NT2/D1 (cell line): ENCODE measurements around the gene MST1.
"Not testable (repeated sequence)": the region's sequence is repeated elsewhere in the genome, so short reads cannot be mapped to it uniquely, and the experiment has no call there.

Experiments
- DNase-seq: peaks from one replicate; pipeline ENCODE4 v3.0.0-alpha.2; 2011; ENCODE audit warnings: low read depth, low spot score
- H3K27me3 ChIP-seq: 2 replicates; pipeline ENCODE4 v1.6.0; 2011; ENCODE audit warnings: mild to moderate bottlenecking; ENCODE audit not compliant: insufficient read length, insufficient read depth
- H3K36me3 ChIP-seq: 2 replicates; pipeline ENCODE4 v1.6.1; 2011; ENCODE audit warnings: mild to moderate bottlenecking, low read length, mixed read lengths; ENCODE audit not compliant: insufficient read depth, insufficient read length
- H3K4me1 ChIP-seq: 2 replicates; pipeline ENCODE4 v1.5.1; 2011; ENCODE audit not compliant: insufficient read depth, insufficient read length
- H3K4me3 ChIP-seq: 2 replicates; pipeline ENCODE4 v1.5.1; 2011; ENCODE audit warnings: low read depth; ENCODE audit not compliant: insufficient read length
- H3K9ac ChIP-seq: 2 replicates; pipeline ENCODE4 v1.6.0; 2011; ENCODE audit warnings: low read depth; ENCODE audit not compliant: insufficient read length
- H3K9me3 ChIP-seq: 2 replicates; pipeline ENCODE4 v1.5.1; 2011; ENCODE audit warnings: mild to moderate bottlenecking, low read length; ENCODE audit not compliant: insufficient read depth
- SUZ12 ChIP-seq: IDR thresholded peaks from 2 replicates; pipeline ENCODE4 v1.6.1; 2011; ENCODE audit not compliant: insufficient read length, insufficient read depth; ENCODE audit errors: extremely low read depth
- YY1 ChIP-seq: IDR thresholded peaks from 2 replicates; pipeline ENCODE4 v1.6.1; 2011; ENCODE audit not compliant: insufficient read length, insufficient read depth
- ZNF274 ChIP-seq: IDR thresholded peaks from 2 replicates; pipeline ENCODE4 v1.6.1; 2011; ENCODE audit warnings: mild to moderate bottlenecking, low read depth, low read length

Gene MST1

DNA sequence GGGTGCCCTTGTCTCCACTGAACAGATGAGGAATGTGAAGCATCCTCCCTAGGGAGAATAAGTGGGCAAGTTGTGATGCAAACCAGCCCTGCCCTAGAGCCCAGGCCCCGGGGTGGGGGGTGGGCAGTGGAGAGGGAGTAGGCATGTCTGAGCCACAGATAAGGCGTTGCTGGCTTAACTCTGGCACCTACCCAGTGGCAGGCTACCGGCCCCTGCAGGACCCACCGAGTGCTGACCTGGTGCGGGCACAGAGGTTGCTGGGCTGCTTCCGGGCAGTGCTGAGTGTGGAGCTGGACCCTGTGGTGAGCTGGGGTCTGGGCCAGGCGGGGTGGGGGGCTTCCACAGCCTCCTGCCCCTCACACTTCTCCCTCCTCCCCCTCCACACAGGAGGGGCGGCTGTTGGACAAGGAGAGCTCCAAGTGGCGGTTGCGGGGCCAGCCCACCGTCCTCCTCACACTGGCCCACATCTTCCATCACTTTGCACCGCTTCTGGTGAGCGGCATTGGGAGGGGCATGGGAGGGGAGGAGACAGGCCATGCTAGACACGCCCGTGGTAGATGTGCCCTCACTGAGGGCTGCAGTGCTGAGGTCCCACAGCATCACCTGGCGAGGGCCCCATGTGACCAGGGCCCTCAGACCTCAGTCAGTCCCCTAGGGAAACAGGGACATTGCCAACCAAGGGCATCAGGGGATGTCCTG lies 10.2 kb upstream of the MST1 start:
- H3K27me3 ChIP-seq = no peaks in the 10 kb centered on the region
- peaks cover 26% of the 10 kb centered on the region for H3K4me1 ChIP-seq
- H3K9ac ChIP-seq = no peak overlapping the region
- no peak overlapping the region for H3K4me3 ChIP-seq
- peaks cover 64% of the 10 kb centered on the region for H3K36me3 ChIP-seq
- DNase-seq = no peak
- H3K9me3 ChIP-seq = no peaks in the 10 kb centered on the region
- TF ChIP-seq YY1 (no peak), ZNF274 (no peak), SUZ12 (no peak)

- H3K9me3 ChIP-seq, H3K27me3 ChIP-seq, H3K4me3 ChIP-seq, H3K9ac ChIP-seq, H3K4me1 ChIP-seq, DNase-seq: not testable (repeated sequence)
- peaks cover 30% of the 10 kb centered on the region for H3K36me3 ChIP-seq
Measured at GRCh38 chr3:49695350-49696015, 6.2 kb upstream of the MST1 start.

DNA sequence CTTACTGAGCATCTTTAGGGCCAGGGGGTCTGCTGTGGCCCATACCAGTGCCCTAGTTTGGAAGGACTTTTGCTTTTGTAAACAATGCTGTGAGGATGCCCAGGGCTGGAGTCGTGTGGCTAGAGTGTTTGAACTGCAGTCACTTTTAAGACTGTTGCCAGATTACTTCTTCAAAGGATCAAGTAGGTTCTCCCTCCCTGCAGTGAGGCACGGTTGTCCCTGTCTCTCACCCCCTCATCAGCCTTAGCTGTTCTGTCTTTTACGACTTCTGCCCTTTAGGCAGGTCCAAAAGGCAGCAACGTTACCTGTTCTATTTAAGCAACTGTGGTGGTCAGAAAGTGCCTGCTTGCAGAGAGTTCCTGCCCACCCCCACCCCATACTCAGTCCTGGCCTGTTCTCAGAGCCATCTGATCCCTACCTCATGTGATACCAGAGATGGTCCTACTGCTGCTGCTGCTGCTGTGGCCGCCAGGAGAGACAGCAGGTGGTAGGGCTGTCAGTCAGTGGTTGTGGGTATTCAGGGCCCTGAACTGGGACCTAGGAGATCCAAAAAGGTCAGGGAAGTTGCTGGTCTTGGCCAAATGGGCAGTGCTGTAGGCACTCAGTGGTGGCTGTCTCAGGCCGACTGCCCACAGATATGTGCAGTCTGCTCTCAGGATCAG lies 5.3 kb upstream of the MST1 start:
- not testable (repeated sequence) for H3K27me3 ChIP-seq, DNase-seq, H3K9ac ChIP-seq, H3K9me3 ChIP-seq, H3K4me3 ChIP-seq, H3K4me1 ChIP-seq
- peaks cover 23% of the 10 kb centered on the region for H3K36me3 ChIP-seq

GRCh38 chr3:49691481-49691880 lies 2.2 kb upstream of the MST1 start:
- not testable (repeated sequence) for H3K9ac ChIP-seq, H3K4me1 ChIP-seq, H3K4me3 ChIP-seq, H3K36me3 ChIP-seq, H3K9me3 ChIP-seq, H3K27me3 ChIP-seq, DNase-seq

- not testable (repeated sequence) for DNase-seq, H3K4me1 ChIP-seq, H3K4me3 ChIP-seq, H3K27me3 ChIP-seq, H3K36me3 ChIP-seq, H3K9me3 ChIP-seq, H3K9ac ChIP-seq
Measured at GRCh38 chr3:49690856-49691255, 1.6 kb upstream of the MST1 start.

- H3K9me3 ChIP-seq, DNase-seq, H3K27me3 ChIP-seq, H3K4me1 ChIP-seq, H3K36me3 ChIP-seq: not testable (repeated sequence)
- Histone ChIP-seq H3K9ac (peak overlapping the region; percentile 97), H3K4me3 (peak overlapping the region; percentile 95)
Measured at GRCh38 chr3:49689908-49690624, 792 bp upstream of the MST1 start.

GRCh38 chr3:49688338-49689045 lies 782 bp downstream of the MST1 start:
- not testable (repeated sequence) for DNase-seq, H3K4me1 ChIP-seq

GRCh38 chr3:49687424-49687795 lies 1.9 kb downstream of the MST1 start:
- not testable (repeated sequence) for DNase-seq, H3K4me1 ChIP-seq, H3K9me3 ChIP-seq, H3K27me3 ChIP-seq
- Histone ChIP-seq H3K9ac (peak overlapping the region; percentile 81), H3K4me3 (peak overlapping the region; percentile 42), H3K36me3 (peaks cover 29% of the 10 kb centered on the region)

More at GRCh38 chr3:49688338-49689045, 782 bp downstream of the MST1 start:
- H3K9me3 ChIP-seq, H3K27me3 ChIP-seq: not testable (repeated sequence)
- H3K4me3 ChIP-seq = peak overlapping the region; percentile 95
- H3K9ac ChIP-seq = peak overlapping the region; percentile 97
- H3K36me3 ChIP-seq = peaks cover 18% of the 10 kb centered on the region

DNA sequence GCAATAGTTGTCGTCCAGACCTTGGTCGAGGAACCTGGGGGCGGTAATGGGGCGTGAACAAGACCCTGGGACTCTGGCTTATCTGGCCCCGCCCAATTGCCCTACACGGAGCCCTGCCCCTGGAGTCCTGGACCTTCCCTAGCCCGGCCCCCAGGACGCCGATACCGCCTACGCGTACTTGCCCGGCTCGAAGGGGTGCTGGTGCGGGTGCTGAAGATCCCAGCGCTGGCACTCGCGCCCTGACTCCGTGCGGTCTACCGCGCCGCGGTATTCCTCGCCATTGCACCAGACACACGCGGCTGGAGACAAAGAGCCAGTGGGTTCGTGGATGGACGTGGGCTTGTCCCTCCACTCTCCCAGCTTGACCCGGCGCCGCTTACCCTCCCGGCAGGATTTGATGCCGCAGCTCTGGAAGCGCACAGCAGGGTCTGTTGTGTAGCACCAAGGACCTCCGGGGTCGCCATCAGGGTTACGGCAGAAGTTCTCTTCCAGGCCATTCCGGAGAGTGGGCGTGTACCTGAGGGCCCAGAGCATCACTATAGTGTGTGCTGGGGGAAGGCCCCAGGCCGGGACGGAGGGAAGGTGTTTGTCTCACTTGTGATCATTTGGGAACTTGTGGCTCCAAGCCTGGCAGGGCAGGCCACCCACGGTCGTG lies 2.4 kb downstream of the MST1 start:
- H3K4me3 ChIP-seq = peak overlapping the region; percentile 42
- H3K9ac ChIP-seq = peak overlapping the region; percentile 81
- peaks cover 34% of the 10 kb centered on the region for H3K36me3 ChIP-seq
- not testable (repeated sequence) for H3K9me3 ChIP-seq, H3K4me1 ChIP-seq, H3K27me3 ChIP-seq
- DNase-seq = peak; percentile 66

GRCh38 chr3:49686346-49686745 lies 2.9 kb downstream of the MST1 start:
- Histone ChIP-seq H3K36me3 (peaks cover 38% of the 10 kb centered on the region), H3K4me3 (peak overlapping the region; percentile 15), H3K9ac (peak overlapping the region; percentile 64)
- not testable (repeated sequence) for H3K4me1 ChIP-seq, H3K27me3 ChIP-seq, DNase-seq, H3K9me3 ChIP-seq
